Thyroid gland (tissue), 4 donors: ENCODE data around the gene CORO1C.

Experiments used
- POLR2A ChIP-seq, 2 donors: fragments of 450-650 bp; IDR thresholded peaks; one replicate each; pipeline ENCODE4 v1.6.1; 2017; ENCODE audit warnings: antibody characterized with exemption in 2 of 2, mild to moderate bottlenecking in 2 of 2, moderate library complexity in 1 of 2
- TF ChIP-seq, protein P1 (sequence below), 6 experiments: fragments of 200-600 bp in 3 of 6; fragments of 450-650 bp in 3 of 6; sonication (generic) in 3 of 6; IDR thresholded peaks; one replicate each; pipeline ENCODE4 v1.5.1; 2016 to 2019; ENCODE audit warnings: antibody characterized with exemption in 6 of 6, mild to moderate bottlenecking in 2 of 6, inconsistent platforms in 1 of 6, moderate library complexity in 1 of 6

DNA sequence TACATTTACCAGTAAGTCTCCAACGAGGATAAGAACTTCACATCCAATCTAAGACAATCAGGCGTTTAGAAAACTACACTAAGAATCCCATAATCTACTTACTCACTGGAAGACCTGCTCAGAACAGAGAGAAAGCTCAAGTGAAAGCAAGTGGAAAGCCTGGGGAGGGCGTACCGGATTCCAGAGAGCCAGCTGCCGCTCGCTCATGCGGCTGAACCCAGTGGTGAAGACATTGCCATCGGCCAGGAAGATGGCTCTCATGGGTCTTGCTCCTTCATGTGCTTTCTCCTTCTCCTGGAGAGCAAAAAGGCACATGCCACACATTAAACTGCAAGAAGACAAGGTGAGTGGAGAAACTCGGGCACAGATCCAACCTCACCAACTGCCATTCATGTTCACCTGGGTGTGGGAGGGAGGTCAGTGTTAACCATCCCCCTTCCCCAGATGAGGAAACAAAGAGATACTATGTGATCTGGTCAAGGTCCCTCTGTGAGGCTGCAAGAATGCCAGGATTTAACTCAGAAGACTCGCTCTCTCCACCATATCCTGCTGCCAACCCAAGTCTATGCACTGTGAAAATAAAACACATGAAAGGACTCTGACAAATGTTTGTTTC, 74.1 kb downstream of the CORO1C start:
- TF ChIP-seq, protein P1, sequence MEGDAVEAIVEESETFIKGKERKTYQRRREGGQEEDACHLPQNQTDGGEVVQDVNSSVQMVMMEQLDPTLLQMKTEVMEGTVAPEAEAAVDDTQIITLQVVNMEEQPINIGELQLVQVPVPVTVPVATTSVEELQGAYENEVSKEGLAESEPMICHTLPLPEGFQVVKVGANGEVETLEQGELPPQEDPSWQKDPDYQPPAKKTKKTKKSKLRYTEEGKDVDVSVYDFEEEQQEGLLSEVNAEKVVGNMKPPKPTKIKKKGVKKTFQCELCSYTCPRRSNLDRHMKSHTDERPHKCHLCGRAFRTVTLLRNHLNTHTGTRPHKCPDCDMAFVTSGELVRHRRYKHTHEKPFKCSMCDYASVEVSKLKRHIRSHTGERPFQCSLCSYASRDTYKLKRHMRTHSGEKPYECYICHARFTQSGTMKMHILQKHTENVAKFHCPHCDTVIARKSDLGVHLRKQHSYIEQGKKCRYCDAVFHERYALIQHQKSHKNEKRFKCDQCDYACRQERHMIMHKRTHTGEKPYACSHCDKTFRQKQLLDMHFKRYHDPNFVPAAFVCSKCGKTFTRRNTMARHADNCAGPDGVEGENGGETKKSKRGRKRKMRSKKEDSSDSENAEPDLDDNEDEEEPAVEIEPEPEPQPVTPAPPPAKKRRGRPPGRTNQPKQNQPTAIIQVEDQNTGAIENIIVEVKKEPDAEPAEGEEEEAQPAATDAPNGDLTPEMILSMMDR (IDR thresholded peaks at IDR 0.05) = no peak
- no peak for TF ChIP-seq POLR2A (IDR thresholded peaks at IDR 0.05)
